GM23338 (cell line): Measurements from ENCODE around the gene MYLK3. TPM values are rescaled to one million over a fixed set of nuclear protein-coding genes. Genes with fewer than 3 reads are reported as not detected.
A peak's percentile ranks its signal among the peaks of the same experiment; 100 is the strongest.

Experiments used
- ATAC-seq: fragments of 200-7000 bp; cut with Tn5 transposase; 3 replicates; pipeline ENCODE4 v1.9.1; 2020
- DNase-seq: peaks from one replicate; pipeline ENCODE4 v3.0.0-alpha.2; 2015; ENCODE audit warnings: low spot score
- H2AFZ ChIP-seq: fragments of 200-600 bp; sonication (generic); 2 replicates; pipeline ENCODE4 v1.8.0; 2016; ENCODE audit warnings: antibody characterized with exemption, mild to moderate bottlenecking, moderate library complexity
- H3F3A ChIP-seq: fragments of 200-600 bp; sonication (generic); replicated peaks from 2 replicates; pipeline ENCODE4 v1.8.0; 2017; ENCODE audit warnings: antibody characterized with exemption, mixed run types, low read depth
- H3K27ac ChIP-seq: fragments of 200-600 bp; sonication (generic); 2 replicates; pipeline ENCODE4 v1.6.1; 2016; ENCODE audit warnings: low read depth
- H3K27me3 ChIP-seq: fragments of 200-600 bp; sonication (generic); 2 replicates; pipeline ENCODE4 v1.8.0; 2016; ENCODE audit warnings: mild to moderate bottlenecking, mixed run types, moderate library complexity; ENCODE audit not compliant: insufficient read depth
- H3K36me3 ChIP-seq: fragments of 200-600 bp; sonication (generic); 2 replicates; pipeline ENCODE4 v1.8.0; 2016; ENCODE audit warnings: mild to moderate bottlenecking; ENCODE audit not compliant: insufficient read depth
- H3K4me1 ChIP-seq: fragments of 200-600 bp; sonication (generic); 2 replicates; pipeline ENCODE4 v1.8.0; 2016; ENCODE audit warnings: mild to moderate bottlenecking, moderate library complexity; ENCODE audit not compliant: insufficient read depth
- H3K4me2 ChIP-seq: fragments of 200-600 bp; sonication (generic); 2 replicates; pipeline ENCODE4 v1.7.1; 2017; ENCODE audit warnings: mixed run types
- H3K4me3 ChIP-seq: fragments of 200-600 bp; sonication (generic); 2 replicates; pipeline ENCODE4 v1.6.1; 2016; ENCODE audit warnings: mixed run types
- H3K79me2 ChIP-seq: fragments of 200-600 bp; sonication (generic); replicated peaks from 2 replicates; pipeline ENCODE4 v1.8.0; 2017; ENCODE audit warnings: mild to moderate bottlenecking; ENCODE audit not compliant: insufficient read depth
- H3K9me2 ChIP-seq: fragments of 200-600 bp; sonication (generic); 2 replicates; pipeline ENCODE4 v1.8.0; 2017; ENCODE audit not compliant: insufficient read depth
- H4K20me1 ChIP-seq: fragments of 200-600 bp; sonication (generic); replicated peaks from 2 replicates; pipeline ENCODE4 v1.8.0; 2017; ENCODE audit warnings: mild to moderate bottlenecking; ENCODE audit not compliant: insufficient read depth
- H3K27ac Mint-ChIP-seq: 2 replicates; pipeline ENCODE4 v1.8.0; 2020; ENCODE audit warnings: inconsistent platforms, mild to moderate bottlenecking, moderate library complexity, mixed read lengths
- H3K27me3 Mint-ChIP-seq: 3 replicates; pipeline ENCODE4 v1.8.0; 2022; ENCODE audit warnings: low read depth, mild to moderate bottlenecking, moderate library complexity, mixed read lengths, inconsistent platforms; ENCODE audit not compliant: insufficient read depth, poor library complexity
- H3K36me3 Mint-ChIP-seq: 3 replicates; pipeline ENCODE4 v1.8.0; 2021; ENCODE audit warnings: low read depth, mild to moderate bottlenecking, inconsistent platforms, moderate library complexity, mixed read lengths
- H3K4me1 Mint-ChIP-seq: 3 replicates; pipeline ENCODE4 v1.8.0; 2020; ENCODE audit warnings: mild to moderate bottlenecking, inconsistent platforms, mixed read lengths
- H3K4me3 Mint-ChIP-seq: 3 replicates; pipeline ENCODE4 v1.8.0; 2021; ENCODE audit warnings: moderate library complexity, mild to moderate bottlenecking, inconsistent platforms, mixed read lengths
- H3K9me3 Mint-ChIP-seq: 3 replicates; pipeline ENCODE4 v1.8.0; 2020; ENCODE audit warnings: moderate library complexity, mild to moderate bottlenecking, inconsistent platforms, mixed read lengths
- CREB1 ChIP-seq: fragments of 250-450 bp; sonication (Bioruptor Pico); IDR thresholded peaks from 2 replicates; pipeline ENCODE4 v1.5.0; 2020; ENCODE audit warnings: low read depth, mild to moderate bottlenecking, moderate library complexity
- CTCF ChIP-seq, 2 experiments: fragments of 200-600 bp in 1 of 2; sonication (generic) in 1 of 2; conservative IDR thresholded peaks; 2 replicates each; pipeline versions ENCODE4 v1.5.1 to v1.6.1; 2016 to 2017; ENCODE audit warnings: antibody characterized with exemption in 2 of 2, low read depth in 2 of 2, mild to moderate bottlenecking in 2 of 2, moderate library complexity in 1 of 2
- EZH2phosphoT487 ChIP-seq: fragments of 200-600 bp; sonication (generic); IDR thresholded peaks from one replicate; pipeline ENCODE4 v1.8.1; 2018; ENCODE audit warnings: antibody characterized with exemption; ENCODE audit not compliant: unreplicated experiment
- JUNB ChIP-seq: IDR thresholded peaks from one replicate; pipeline ENCODE4 v1.6.1; 2016; ENCODE audit warnings: antibody characterized with exemption; ENCODE audit not compliant: unreplicated experiment
- NANOG ChIP-seq: IDR thresholded peaks from 2 replicates; pipeline ENCODE4 v1.6.1; 2016; ENCODE audit warnings: antibody characterized with exemption, borderline replicate concordance
- POLR2AphosphoS5 ChIP-seq: IDR thresholded peaks from 2 replicates; pipeline ENCODE4 v1.6.1; 2016; ENCODE audit warnings: antibody characterized with exemption, low read depth
- REST ChIP-seq: IDR thresholded peaks from one replicate; pipeline ENCODE4 v1.6.1; 2018; ENCODE audit warnings: antibody characterized with exemption; ENCODE audit not compliant: unreplicated experiment
- ZNF331 ChIP-seq: fragments of 250-450 bp; sonication (Bioruptor Pico); IDR thresholded peaks from 2 replicates; pipeline ENCODE4 v1.5.0; 2020; ENCODE audit warnings: low read depth, mild to moderate bottlenecking, moderate library complexity
- ZNF462 ChIP-seq: fragments of 250-450 bp; sonication (Bioruptor Pico); IDR thresholded peaks from 2 replicates; pipeline ENCODE4 v1.5.0; 2020; ENCODE audit warnings: mild to moderate bottlenecking, moderate library complexity
- polyA plus RNA-seq: library from polyadenylated mRNA; unstranded; fragments of >200 nt; fragmentation: Nextera tagmentation; extraction: Ambion mirVana; gene quantifications from 2 replicates; pipeline ENCODE4 v1.2.1, GENCODE V29; 2016
- total RNA-seq: library from RNA; depleted of rRNA; stranded (reverse); fragments of >200 nt; shearing (Covaris generic); gene quantifications from 2 replicates; pipeline ENCODE4 v1.2.3, GENCODE V29; 2014

Gene MYLK3
- total and polyA plus RNA-seq, 2 experiments from 2014 or later: 0.18 to 0.63 TPM

GRCh38 chr16:46689365-46690280, 58.5 kb downstream of the MYLK3 start, which contains the start of gene ORC6:
TSS of gene ORC6 (plus strand) at chr16:46689659. CDS start at chr16:46689706, 47 bp downstream.
- Mint-ChIP-seq H3K4me3 (no peak within 1 kb of the TSS), H3K36me3 (peaks cover 3% of the 10 kb centered on the region), H3K9me3 (no peaks in the 10 kb centered on the region), H3K4me1 (peaks cover 34% of the 10 kb centered on the region), H3K27me3 (peaks cover 2% of the 10 kb centered on the region), H3K27ac (no peak within 1 kb of the TSS)
- no peaks in the 10 kb centered on the region for H3F3A ChIP-seq
- H3K4me2 ChIP-seq: peak within 1 kb of the TSS; percentile 96
- peak within 1 kb of the TSS; percentile 65 for H3K27ac ChIP-seq
- peak within 1 kb of the TSS; percentile 87 for H3K4me3 ChIP-seq
- H3K79me2 ChIP-seq: peaks cover 69% of the 10 kb centered on the region
- TF ChIP-seq EZH2phosphoT487: no peak
- TF ChIP-seq NANOG: no peak
- TF ChIP-seq JUNB: no peak
- TF ChIP-seq CTCF (conservative IDR thresholded peaks at IDR 0.05; ENCODE audit: low read depth in 2 of 2): peak; percentile 55 to 66
- no peak for TF ChIP-seq ZNF331 (CRISPR knock-in tag)
- TF ChIP-seq POLR2AphosphoS5: peak; percentile 81
- TF ChIP-seq ZNF462 (CRISPR knock-in tag): no peak
- no peak for TF ChIP-seq REST
- TF ChIP-seq CREB1: no peak
- H3K4me1 ChIP-seq: peaks cover 36% of the 10 kb centered on the region
- peak; percentile 98 for DNase-seq
- H2AFZ ChIP-seq: peak within 1 kb of the TSS; percentile 82
- no peaks in the 10 kb centered on the region for H3K27me3 ChIP-seq
- ATAC-seq: peak; percentile 84
- peaks cover 47% of the 10 kb centered on the region for H4K20me1 ChIP-seq
- H3K36me3 ChIP-seq: peaks cover 17% of the 10 kb centered on the region
- H3K9me2 ChIP-seq: no peaks in the 10 kb centered on the region
